ENCODE results near the gene MARS2. TPM values are rescaled to one million over a fixed set of nuclear protein-coding genes. Genes with fewer than 3 reads are reported as not detected.
"Not testable (repeated sequence)": the region's sequence is repeated elsewhere in the genome, so short reads cannot be mapped to it uniquely, and the experiment has no call there.

The MARS2 gene
- polyA plus RNA-seq, 1 of the 3 experiments (the other 2 are of a cell fraction), result 2.4 TPM

GRCh38 chr2:197708331-197708730 lies 3.2 kb downstream of the MARS2 start:
- peak overlapping the region; percentile 96 for H3K4me2 ChIP-seq
- POLR2A ChIA-PET, result no interaction called here
- TF ChIP-seq USF1 (IDR thresholded peaks at IDR 0.05; ENCODE audit: borderline replicate concordance, low read depth) (no peak), TAF1 (IDR thresholded peaks at IDR 0.05; ENCODE audit: borderline replicate concordance, low read depth, low read length) (no peak), REST (IDR thresholded peaks at IDR 0.05; ENCODE audit: low read depth, low read length) (no peak), SMC3 (IDR thresholded peaks at IDR 0.05; ENCODE audit: low read depth, low read length) (no peak), EP300 (IDR thresholded peaks at IDR 0.05; ENCODE audit: borderline replicate concordance in 1 of 2, low read depth in 1 of 2, low read length in 1 of 2) (no peak), MEF2A (IDR thresholded peaks at IDR 0.05; ENCODE audit: borderline replicate concordance, low read depth) (no peak), RXRA (IDR thresholded peaks at IDR 0.05; ENCODE audit: borderline replicate concordance, low read depth) (no peak), USF2 (IDR thresholded peaks at IDR 0.05; ENCODE audit: borderline replicate concordance, low read depth, low read length) (no peak), PBX3 (IDR thresholded peaks at IDR 0.05) (no peak), FOXJ3 (CRISPR knock-in tag; IDR thresholded peaks at IDR 0.05) (no peak), ZBTB33 (IDR thresholded peaks at IDR 0.05; ENCODE audit: borderline replicate concordance, low read depth) (no peak), YY1 (IDR thresholded peaks at IDR 0.05; ENCODE audit: low read depth) (no peak), ELF1 (IDR thresholded peaks at IDR 0.05) (no peak), FOXM1 (IDR thresholded peaks at IDR 0.05; ENCODE audit: low read depth) (no peak), NRF1 (IDR thresholded peaks at IDR 0.05; ENCODE audit: low read depth, low read length) (no peak), MXI1 (IDR thresholded peaks at IDR 0.05; ENCODE audit: low read depth, low read length) (no peak), RAD21 (IDR thresholded peaks at IDR 0.05; ENCODE audit: low read length) (no peak), TCF12 (IDR thresholded peaks at IDR 0.05) (no peak), SIN3A (IDR thresholded peaks at IDR 0.05; ENCODE audit: borderline replicate concordance, low read depth, low read length) (no peak)
- no peak overlapping the region for H3K27ac ChIP-seq (ENCODE audit: low read depth in 2 of 2, low read length in 1 of 2)
- no peak overlapping the region for H2AFZ ChIP-seq (ENCODE audit: low read depth)
- peaks cover 43% of the 10 kb centered on the region for H3K79me2 ChIP-seq (ENCODE audit: insufficient read depth)
- H3K36me3 ChIP-seq (replicated peaks in 1 of 2; ENCODE audit: control insufficient read depth in 1 of 2, insufficient read depth in 2 of 2, low read length in 1 of 2), result peaks cover 0 to 26% of the 10 kb centered on the region in 2 experiments
- CTCF ChIA-PET, result interaction anchor here (0.6 to 2.3 kb wide), 10 partner anchors 8 to 86 kb away, joined by 3 to 19 read pairs (median 4); no protein-coding TSS in a partner anchor
- H3K27me3 ChIP-seq (ENCODE audit: insufficient read depth), result no peaks in the 10 kb centered on the region
- peaks cover 5% of the 10 kb centered on the region for H3F3A ChIP-seq (replicated peaks; ENCODE audit: insufficient read depth)
- H3K9me3 ChIP-seq, result no peaks in the 10 kb centered on the region
- H3K4me1 ChIP-seq (ENCODE audit: control insufficient read depth in 1 of 2, insufficient read depth in 2 of 2, low read depth in 1 of 2, low read length in 1 of 2), result peaks cover 8 to 18% of the 10 kb centered on the region in 2 experiments; a peak in 3 of 4 replicates
- no peak overlapping the region; a peak in 2 of 4 replicates for H3K4me3 ChIP-seq (ENCODE audit: low read depth in 2 of 2, low read length in 1 of 2)
- no peak overlapping the region for H3K9ac ChIP-seq
- 0 out of 2 replicates have a peak, but pooled peaks cover 5% of the 10 kb centered on the region for H4K20me1 ChIP-seq (ENCODE audit: insufficient read depth)
- DNase-seq, result no peak
- no peaks in the 10 kb centered on the region for H3K9me2 ChIP-seq
- whole genome bisulfite sequencing (ENCODE audit: low lambda C conversion rate), result 34% methylated on average over 2 of the region's 2 CpGs

GRCh38 chr2:197709140-197709539 lies 4.0 kb downstream of the MARS2 start:
- 92% methylated on average over 7 of the region's 7 CpGs for WGBS (ENCODE audit: low lambda C conversion rate)
- CTCF ChIA-PET, result interaction anchor here (1.2 kb wide), 1 partner anchor 86 kb away, joined by 3 read pairs; no protein-coding TSS in a partner anchor
- not testable (repeated sequence) for H3K9ac ChIP-seq

More at GRCh38 chr2:197709140-197709539, 4.0 kb downstream of the MARS2 start:
- H3K4me3 ChIP-seq (ENCODE audit: low read depth in 2 of 2, low read length in 1 of 2); H2AFZ ChIP-seq (ENCODE audit: low read depth); H3K9me3 ChIP-seq; H3K27ac ChIP-seq (ENCODE audit: low read depth in 2 of 2, low read length in 1 of 2); H3K9me2 ChIP-seq; H4K20me1 ChIP-seq (ENCODE audit: insufficient read depth); POLR2A ChIA-PET; DNase-seq; H3K27me3 ChIP-seq (ENCODE audit: insufficient read depth); H3F3A ChIP-seq (replicated peaks; ENCODE audit: insufficient read depth): not testable (repeated sequence)
- Histone ChIP-seq H3K36me3 (replicated peaks in 1 of 2; ENCODE audit: control insufficient read depth in 1 of 2, insufficient read depth in 2 of 2, low read length in 1 of 2) (peaks cover 0 to 26% of the 10 kb centered on the region in 2 experiments), H3K4me2 (peak overlapping the region; percentile 96), H3K4me1 (ENCODE audit: control insufficient read depth in 1 of 2, insufficient read depth in 2 of 2, low read depth in 1 of 2, low read length in 1 of 2) (peaks cover 8 to 18% of the 10 kb centered on the region in 2 experiments; a peak in 3 of 4 replicates), H3K79me2 (ENCODE audit: insufficient read depth) (peaks cover 43% of the 10 kb centered on the region)

Data from SK-N-SH (cell line).